GM23338 (cell line): Measurements from ENCODE around the gene FAM78A.

ENCODE experiments used
- CREB1 ChIP-seq: fragments of 250-450 bp; sonication (Bioruptor Pico); IDR thresholded peaks from 2 replicates; pipeline ENCODE4 v1.5.0; 2020; ENCODE audit warnings: low read depth, mild to moderate bottlenecking, moderate library complexity
- EZH2 ChIP-seq: fragments of 200-600 bp; sonication (generic); IDR thresholded peaks from one replicate; pipeline ENCODE4 v1.8.0; 2017; ENCODE audit warnings: antibody characterized with exemption, mild to moderate bottlenecking, low read depth; ENCODE audit not compliant: unreplicated experiment
- EZH2phosphoT487 ChIP-seq: fragments of 200-600 bp; sonication (generic); IDR thresholded peaks from one replicate; pipeline ENCODE4 v1.8.1; 2018; ENCODE audit warnings: antibody characterized with exemption; ENCODE audit not compliant: unreplicated experiment
- JUNB ChIP-seq: IDR thresholded peaks from one replicate; pipeline ENCODE4 v1.6.1; 2016; ENCODE audit warnings: antibody characterized with exemption; ENCODE audit not compliant: unreplicated experiment
- NANOG ChIP-seq: IDR thresholded peaks from 2 replicates; pipeline ENCODE4 v1.6.1; 2016; ENCODE audit warnings: antibody characterized with exemption, borderline replicate concordance
- POLR2AphosphoS5 ChIP-seq: IDR thresholded peaks from 2 replicates; pipeline ENCODE4 v1.6.1; 2016; ENCODE audit warnings: antibody characterized with exemption, low read depth
- STAT1 ChIP-seq: IDR thresholded peaks from one replicate; pipeline ENCODE4 v1.6.1; 2016; ENCODE audit warnings: antibody characterized with exemption; ENCODE audit not compliant: unreplicated experiment
- TF ChIP-seq, protein P1 (sequence below), 2 experiments: fragments of 200-600 bp in 1 of 2; sonication (generic) in 1 of 2; conservative IDR thresholded peaks; 2 replicates each; pipeline versions ENCODE4 v1.5.1 to v1.6.1; 2016 to 2017; ENCODE audit warnings: antibody characterized with exemption in 2 of 2, low read depth in 2 of 2, mild to moderate bottlenecking in 2 of 2, moderate library complexity in 1 of 2
- TF ChIP-seq, protein P2 (sequence below): IDR thresholded peaks from 2 replicates; pipeline ENCODE4 v1.6.1; 2016; ENCODE audit warnings: antibody characterized with exemption

DNA sequence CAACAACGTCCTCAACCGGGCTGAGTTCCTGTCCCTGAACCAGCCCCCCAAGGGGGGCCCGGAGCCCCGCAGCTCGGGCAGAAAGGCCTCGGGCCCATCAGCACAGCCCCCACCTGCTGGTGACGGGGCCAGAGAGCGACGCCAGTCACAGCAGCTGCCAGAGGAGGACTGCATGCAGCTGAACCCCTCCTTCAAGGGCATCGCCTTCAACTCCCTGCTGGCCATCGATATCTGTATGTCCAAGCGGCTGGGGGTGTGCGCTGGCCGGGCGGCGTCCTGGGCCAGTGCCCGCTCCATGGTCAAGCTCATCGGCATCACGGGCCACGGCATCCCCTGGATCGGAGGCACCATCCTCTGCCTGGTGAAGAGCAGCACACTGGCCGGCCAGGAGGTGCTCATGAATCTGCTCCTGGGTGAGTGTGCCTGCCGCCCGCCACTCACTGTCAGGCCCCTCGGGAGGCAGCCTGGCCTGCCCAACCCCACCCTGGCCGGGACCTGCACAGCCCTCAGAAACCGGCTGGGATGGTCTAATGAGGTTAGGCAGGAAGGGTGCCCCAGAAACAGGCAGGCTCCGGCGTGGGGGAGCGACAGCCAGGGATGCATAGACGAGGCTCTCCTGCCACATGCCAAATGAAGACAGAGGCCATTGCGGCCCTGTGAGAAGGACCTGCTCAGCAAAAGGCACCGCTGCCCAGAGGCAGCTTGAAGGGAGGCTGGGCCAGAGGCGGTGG, 13.9 kb upstream of the FAM78A start:
- TF ChIP-seq, protein P1, sequence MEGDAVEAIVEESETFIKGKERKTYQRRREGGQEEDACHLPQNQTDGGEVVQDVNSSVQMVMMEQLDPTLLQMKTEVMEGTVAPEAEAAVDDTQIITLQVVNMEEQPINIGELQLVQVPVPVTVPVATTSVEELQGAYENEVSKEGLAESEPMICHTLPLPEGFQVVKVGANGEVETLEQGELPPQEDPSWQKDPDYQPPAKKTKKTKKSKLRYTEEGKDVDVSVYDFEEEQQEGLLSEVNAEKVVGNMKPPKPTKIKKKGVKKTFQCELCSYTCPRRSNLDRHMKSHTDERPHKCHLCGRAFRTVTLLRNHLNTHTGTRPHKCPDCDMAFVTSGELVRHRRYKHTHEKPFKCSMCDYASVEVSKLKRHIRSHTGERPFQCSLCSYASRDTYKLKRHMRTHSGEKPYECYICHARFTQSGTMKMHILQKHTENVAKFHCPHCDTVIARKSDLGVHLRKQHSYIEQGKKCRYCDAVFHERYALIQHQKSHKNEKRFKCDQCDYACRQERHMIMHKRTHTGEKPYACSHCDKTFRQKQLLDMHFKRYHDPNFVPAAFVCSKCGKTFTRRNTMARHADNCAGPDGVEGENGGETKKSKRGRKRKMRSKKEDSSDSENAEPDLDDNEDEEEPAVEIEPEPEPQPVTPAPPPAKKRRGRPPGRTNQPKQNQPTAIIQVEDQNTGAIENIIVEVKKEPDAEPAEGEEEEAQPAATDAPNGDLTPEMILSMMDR (conservative IDR thresholded peaks at IDR 0.05; ENCODE audit: low read depth in 2 of 2): no peak
- TF ChIP-seq EZH2 (no peak), EZH2phosphoT487 (no peak), POLR2AphosphoS5 (no peak), CREB1 (no peak), JUNB (no peak), NANOG (no peak), STAT1 (no peak)
- TF ChIP-seq, protein P2, sequence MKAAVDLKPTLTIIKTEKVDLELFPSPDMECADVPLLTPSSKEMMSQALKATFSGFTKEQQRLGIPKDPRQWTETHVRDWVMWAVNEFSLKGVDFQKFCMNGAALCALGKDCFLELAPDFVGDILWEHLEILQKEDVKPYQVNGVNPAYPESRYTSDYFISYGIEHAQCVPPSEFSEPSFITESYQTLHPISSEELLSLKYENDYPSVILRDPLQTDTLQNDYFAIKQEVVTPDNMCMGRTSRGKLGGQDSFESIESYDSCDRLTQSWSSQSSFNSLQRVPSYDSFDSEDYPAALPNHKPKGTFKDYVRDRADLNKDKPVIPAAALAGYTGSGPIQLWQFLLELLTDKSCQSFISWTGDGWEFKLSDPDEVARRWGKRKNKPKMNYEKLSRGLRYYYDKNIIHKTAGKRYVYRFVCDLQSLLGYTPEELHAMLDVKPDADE: no peak
